Pulmonary artery endothelial cell (primary cell): ENCODE measurements around the gene TFDP3. TPM values are rescaled to one million over a fixed set of nuclear protein-coding genes. Genes with fewer than 3 reads are reported as not detected.

Experiments
- DNase-seq: peaks from one replicate; pipeline ENCODE4 v3.0.0-alpha.2; 2011; ENCODE audit warnings: low read depth, low spot score
- total RNA-seq: library from RNA; depleted of rRNA; stranded (reverse); fragments of >200 nt; gene quantifications from 2 replicates; pipeline ENCODE4 v1.2.3, GENCODE V29; 2014

Gene TFDP3
- total RNA-seq, 1 donor from 2014 or later = not detected

DNA sequence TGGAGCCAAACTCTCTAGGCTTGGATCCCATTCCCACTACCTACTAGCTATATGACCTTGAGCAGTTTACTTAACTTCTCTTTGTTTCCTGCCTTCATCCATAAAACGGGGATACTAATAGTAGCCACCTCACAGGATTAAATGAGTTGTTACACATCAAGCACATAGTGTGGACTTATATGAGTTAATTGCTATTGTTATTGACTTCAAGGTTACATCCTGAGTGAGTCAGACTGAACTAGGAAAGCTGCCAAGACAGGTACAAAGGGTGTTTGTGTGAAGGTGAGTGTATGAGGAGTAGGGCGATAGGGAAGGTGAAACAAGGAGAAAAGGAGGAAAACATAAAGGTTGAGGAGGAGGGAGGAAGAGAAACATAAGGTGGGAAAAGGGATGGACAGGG lies 32.2 kb downstream of the TFDP3 start:
- DNase-seq = no peak

DNA sequence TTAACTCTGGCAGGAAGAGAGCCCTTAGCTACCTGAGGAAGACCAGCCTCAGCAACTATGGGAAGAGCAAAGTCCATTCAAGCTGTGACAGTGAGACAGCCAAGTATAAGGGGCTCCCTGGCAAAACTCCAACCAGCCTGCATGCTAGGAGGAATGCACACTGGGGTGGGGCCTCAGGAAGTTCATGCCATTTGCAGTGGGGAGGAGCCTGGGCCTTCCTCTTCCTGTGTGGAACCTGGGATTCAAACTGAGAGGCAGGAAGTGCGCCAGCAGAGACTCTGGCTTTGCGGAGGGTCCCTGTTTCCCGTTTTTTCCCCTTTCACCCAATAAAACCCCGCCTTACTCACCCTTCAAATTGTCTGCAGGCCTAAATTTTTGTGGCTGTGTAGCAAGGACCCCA lies 33.0 kb downstream of the TFDP3 start:
- no peak for DNase-seq

DNA sequence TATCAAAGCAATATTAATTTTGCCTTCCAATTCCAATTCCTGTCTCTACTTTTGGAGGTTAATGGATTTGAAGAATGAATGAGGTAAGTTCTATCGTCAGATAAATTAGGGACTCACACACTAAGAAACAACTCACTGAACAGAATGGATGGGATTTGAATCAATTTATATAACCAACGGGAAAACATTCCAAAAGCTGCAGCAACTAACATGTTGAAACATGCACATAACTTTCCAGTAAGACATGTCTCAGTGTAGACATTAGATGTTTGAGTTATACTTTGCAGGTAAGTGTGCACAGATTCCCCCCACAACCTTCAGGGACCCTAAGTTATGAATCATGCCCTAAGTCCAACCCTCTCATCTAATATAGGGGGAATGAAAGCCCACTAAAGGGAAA lies 34.3 kb downstream of the TFDP3 start:
- no peak for DNase-seq

DNA sequence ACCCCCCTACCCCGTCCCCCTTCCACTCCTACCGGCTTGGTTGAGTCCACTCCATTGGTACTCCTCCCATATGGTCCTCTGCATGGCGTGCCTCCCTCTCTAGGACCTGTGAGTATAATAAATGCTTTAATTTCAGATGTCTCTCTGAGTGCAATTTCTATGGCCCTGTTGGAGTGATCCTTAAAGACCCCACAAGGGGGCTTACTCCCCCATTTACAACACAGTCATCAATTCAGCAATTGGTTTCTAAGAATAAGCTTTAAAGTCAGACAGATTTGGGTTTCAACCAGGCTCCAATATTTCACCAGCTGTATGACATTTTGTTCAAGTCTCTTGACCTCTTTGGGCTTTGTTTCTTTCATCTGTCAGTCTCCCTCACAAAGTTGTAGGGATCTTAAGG lies 38.7 kb downstream of the TFDP3 start:
- DNase-seq = no peak

DNA sequence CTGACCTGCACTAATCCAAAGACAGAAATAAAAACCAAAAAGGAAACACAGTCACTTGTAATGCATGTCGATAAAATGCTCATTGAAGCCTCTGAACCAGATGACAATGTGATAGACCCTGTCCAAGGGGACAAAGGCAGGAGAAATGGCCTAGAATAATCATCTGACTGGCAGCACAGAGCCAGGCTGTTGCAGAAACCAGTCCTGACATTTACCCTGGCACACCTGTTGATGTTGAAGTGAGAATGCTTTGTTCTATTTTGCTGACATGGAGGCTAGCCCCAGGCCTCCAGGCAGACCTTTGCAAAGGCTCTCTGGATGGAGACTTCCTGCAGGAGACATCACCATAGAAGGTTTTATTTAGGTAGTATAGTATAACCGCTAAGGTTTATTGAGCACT lies 41.0 kb downstream of the TFDP3 start:
- no peak for DNase-seq

DNA sequence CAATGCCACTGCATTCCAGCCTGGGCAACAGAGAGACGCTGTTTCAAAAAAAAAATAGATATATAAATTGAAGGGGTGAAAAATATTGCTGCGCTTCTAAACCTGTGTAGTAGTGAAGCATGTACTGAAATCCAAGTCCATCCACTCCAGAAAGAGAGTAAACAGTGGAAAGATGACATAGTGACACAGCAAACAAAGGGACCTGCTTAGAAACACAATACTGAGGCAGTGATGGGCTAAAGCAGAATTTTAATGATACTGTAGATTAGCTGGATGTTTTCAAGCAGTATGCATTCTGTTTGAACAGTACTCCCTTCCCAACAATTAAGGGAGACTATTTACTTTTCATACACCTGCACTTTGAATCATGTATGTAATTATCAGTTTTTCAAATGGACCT lies 42.5 kb downstream of the TFDP3 start:
- no peak for DNase-seq

DNA sequence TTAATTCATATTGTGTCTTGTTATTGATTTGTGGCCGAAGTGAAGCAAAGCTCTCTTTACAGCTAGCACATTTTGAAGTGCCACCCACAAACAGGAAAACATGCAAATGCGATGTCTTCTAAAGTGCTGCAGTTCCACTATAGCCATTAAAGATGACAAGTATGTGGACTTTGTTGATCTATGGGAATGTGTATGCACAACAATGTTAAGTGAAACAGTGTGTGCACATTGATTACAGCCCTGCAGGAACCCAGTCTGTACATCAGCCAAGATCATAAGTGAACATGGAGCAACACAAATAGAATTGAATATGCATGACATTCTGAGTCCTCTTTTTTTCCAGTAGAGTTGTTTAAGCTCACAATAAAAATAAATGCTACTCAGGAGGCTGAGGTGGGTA lies 43.0 kb downstream of the TFDP3 start:
- no peak for DNase-seq

DNA sequence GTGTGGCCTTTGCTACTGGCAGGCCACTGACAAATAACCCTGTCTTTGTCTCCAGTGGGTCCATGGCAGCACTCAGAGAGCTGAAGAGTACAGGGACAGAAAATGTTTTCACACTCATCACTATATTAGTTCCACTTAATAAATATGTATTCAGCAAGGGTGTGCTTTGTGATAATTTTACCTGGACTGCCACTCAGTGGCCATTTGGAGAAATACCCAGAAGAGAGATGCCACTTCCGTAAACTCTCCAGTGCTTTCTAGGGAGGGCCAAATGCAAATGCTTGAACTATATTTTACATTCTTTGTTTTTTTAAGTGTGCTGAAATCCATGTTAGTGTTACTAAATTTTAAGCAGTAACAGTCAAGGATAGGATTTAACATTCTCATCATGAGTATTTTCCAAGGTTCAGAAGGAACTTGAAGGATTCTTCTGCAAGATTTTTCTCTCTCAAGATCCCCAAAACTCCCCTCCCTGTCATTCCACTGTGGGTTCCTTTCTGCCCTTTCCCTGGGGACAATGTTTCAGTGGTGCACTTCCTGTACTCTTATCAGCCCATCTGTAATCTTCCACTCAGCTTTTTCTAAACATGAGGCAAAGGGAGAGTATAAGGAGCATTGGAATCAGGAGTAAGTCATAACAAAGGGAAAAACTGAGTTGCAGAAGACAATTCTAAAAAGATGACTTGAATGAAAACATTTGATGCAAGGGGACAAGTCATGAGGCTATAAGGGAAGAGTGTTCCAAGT lies 46.0 kb downstream of the TFDP3 start:
- DNase-seq = no peak

Other genes with a start within 250 kb of the TFDP3 start
- gene USP26, start 121.2 kb downstream of the TFDP3 start, total RNA-seq = not detected in 2 replicates
- not detected in 2 replicates for gene GPC4, start 197.1 kb upstream of the TFDP3 start, total RNA-seq